Astrocyte of the spinal cord (primary cell): Measurements from ENCODE around the gene SYNE4.

ENCODE experiments used
- DNase-seq: peaks from one replicate; pipeline ENCODE4 v3.0.0; 2011; ENCODE audit warnings: low read depth, low spot score
- H3K4me3 ChIP-seq: 2 replicates; pipeline ENCODE4 v1.5.1; 2011; ENCODE audit warnings: low read depth, mild to moderate bottlenecking, low read length, moderate library complexity
- in situ Hi-C: cut with HindIII; loops from 2 replicates; pipeline ENCODE4 v1.10.0; 2017; ENCODE audit warnings: low sequenced_read_pairs
- TF ChIP-seq, protein P1 (sequence below): IDR thresholded peaks from 2 replicates; pipeline ENCODE4 v1.5.1; 2012; ENCODE audit warnings: low read depth, mild to moderate bottlenecking, low read length, inconsistent platforms

Gene SYNE4

DNA sequence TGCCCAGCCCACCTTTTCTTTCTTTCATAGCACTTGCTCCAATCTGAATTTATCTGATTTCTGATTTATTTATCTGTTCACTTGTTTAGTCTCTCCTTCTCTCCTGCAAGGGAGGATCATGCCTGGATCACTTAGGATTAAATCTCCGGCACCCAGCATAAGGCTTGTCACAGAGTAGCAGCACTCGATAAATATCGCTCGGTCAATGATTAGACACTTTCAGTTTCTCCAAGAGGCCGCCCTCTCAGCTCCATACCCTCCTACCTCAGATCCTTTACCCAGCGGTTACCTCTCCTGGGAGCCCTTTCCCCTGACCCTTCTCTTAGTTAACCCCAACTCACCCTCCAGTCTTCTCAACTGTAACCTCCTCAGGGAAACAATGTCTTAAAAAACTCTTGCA, 22.7 kb upstream of the SYNE4 start:
- H3K4me3 ChIP-seq = no peak overlapping the region
- TF ChIP-seq, protein P1, sequence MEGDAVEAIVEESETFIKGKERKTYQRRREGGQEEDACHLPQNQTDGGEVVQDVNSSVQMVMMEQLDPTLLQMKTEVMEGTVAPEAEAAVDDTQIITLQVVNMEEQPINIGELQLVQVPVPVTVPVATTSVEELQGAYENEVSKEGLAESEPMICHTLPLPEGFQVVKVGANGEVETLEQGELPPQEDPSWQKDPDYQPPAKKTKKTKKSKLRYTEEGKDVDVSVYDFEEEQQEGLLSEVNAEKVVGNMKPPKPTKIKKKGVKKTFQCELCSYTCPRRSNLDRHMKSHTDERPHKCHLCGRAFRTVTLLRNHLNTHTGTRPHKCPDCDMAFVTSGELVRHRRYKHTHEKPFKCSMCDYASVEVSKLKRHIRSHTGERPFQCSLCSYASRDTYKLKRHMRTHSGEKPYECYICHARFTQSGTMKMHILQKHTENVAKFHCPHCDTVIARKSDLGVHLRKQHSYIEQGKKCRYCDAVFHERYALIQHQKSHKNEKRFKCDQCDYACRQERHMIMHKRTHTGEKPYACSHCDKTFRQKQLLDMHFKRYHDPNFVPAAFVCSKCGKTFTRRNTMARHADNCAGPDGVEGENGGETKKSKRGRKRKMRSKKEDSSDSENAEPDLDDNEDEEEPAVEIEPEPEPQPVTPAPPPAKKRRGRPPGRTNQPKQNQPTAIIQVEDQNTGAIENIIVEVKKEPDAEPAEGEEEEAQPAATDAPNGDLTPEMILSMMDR = no peak
- DNase-seq = no peak
- in situ Hi-C loops = no loop called here

DNA sequence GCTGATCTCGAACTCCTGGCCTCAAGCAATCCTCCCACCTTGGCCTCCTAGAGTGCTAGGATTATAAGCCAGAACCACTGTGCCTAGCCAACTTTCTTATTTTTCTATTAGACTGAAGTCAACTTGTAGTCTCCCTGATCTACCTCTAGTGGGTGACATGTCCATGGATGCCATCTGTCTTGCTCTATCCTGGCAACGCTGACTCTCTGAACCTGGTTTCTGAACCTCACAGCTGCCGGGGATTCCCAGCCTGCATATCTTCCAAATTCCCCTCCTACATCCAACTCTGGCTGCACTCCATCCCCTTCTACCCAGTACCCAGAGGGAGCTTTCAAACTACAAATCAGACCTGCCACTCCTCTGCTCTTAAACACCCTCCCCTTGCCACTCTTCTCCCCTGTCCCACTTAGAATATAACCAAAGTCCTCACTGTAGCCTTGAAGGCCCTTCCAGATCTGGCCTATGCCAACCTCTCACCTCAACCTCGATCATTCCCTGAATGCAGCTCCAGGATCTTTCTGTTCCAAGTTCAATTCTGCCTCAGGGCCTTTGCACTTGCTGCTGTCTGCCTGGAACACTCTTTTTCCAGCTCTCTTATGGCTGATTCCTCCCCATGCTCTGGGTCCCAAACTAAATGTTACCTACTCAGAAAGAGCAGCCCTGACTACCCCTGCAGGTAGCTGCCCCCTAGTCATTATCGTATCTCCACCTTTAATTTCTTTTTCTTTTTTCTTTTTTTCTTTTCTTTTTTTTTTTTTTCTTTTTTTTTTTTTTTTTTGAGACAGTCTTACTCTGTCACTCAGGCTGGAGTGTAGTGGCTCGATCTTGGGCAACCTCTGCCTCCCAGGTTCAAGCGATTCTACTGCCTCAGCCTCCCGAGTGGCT, 21.9 kb upstream of the SYNE4 start:
- DNase-seq = no peak

DNA sequence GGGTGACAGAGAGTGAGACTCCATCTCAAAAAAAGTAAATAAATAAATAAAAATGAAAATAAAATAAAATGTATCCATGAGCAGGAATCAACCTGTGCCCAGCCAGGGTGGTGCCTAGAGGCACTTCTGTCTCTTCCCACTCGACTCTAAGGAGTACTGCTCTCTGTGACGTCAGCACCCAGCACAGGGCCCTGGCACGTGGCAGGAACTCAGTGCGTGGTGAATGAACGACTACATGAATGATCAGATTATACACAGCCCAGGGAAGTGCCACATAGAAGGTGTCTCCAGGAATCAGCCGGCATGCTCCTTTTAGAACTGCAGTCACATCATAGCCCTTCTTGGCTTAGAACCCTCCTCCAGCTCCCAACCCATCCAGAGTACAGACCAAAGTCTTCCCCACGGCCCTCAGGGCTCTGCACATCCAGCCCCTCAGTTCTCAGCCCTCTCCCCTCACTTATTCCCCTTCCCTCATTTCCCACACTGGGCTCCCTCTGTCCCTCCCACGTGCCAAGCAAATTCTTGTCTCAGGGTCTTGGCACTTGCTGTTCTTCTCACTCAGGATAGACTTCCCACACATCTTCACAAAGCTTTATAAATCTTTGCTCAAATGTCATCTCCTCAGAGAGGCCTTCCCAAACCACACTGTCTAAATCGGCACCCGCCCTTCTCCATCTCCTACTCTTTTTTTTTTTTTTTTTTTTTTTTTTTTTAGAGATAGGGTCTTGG, 19.9 kb upstream of the SYNE4 start:
- in situ Hi-C loops = no loop called here
- H3K4me3 ChIP-seq = no peak overlapping the region
- TF ChIP-seq, protein P1 = no peak
- no peak for DNase-seq

More for the DNA sequence above, 21.9 kb upstream of the SYNE4 start:
- H3K4me3 ChIP-seq = no peak overlapping the region
- in situ Hi-C loops = no loop called here
- TF ChIP-seq, protein P1 = peak; percentile 14

DNA sequence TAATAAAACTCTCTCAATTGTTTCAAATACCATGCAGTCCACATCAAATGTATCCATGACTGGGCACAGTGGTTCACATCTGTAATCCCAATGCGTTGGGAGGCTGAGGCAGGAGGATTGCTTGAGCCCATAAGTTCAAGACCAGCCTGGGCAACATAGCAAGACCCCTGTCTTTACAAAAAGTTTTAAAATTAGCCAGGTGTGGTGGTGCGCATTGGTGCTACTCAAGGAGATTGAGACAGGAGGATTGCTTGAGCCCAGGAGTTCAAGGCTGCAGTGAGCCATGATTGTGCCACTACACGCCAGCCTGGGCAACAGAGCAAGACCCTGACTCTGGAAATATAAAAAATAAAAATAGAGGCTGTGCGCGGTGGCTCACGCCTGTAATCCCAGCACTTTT, 19.1 kb upstream of the SYNE4 start:
- TF ChIP-seq, protein P1 = no peak

DNA sequence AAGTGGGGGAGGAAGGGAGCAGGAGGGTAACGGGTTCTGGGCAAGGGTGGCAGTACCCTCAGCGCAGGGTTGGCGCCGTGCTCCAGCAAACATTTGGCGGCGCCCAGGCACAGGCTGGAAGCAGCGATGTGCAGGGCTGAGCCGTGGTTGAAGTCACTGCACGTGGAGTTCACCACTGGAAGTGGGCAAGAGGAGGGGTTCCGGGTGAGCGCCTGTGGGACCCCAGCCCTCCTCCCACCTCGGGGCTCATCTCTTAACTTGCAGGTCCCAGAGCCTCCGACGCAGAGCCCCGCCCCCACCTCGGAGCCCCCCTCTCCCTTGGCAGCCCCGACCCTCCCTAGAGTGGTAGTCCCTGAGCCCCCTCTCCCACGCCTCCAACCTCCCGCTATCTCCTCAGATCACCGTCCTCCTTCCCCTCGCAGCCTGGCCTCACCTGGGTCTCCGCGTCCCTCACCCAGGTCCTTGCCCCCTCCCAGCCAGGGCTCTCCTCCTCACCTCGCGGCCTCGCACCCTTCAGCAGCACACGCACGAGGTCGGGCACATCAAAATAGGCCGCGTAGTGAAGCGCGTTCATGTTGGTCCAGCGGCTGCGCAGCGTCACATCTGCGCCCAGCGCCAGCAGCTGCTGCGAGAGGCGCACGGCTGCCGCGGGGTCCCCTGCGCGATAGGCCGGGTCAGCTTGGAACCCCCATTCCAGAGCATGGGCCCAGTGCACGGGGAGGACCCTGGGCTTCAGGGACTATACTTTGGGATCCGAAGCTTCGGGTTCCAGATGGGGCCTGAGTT, 17.7 kb upstream of the SYNE4 start:
- TF ChIP-seq, protein P1 = no peak
- in situ Hi-C loops = no loop called here
- DNase-seq = no peak
- H3K4me3 ChIP-seq = no peak overlapping the region

More for the DNA sequence above, 19.1 kb upstream of the SYNE4 start:
- H3K4me3 ChIP-seq = no peak overlapping the region
- no peak for DNase-seq
- in situ Hi-C loops = no loop called here

DNA sequence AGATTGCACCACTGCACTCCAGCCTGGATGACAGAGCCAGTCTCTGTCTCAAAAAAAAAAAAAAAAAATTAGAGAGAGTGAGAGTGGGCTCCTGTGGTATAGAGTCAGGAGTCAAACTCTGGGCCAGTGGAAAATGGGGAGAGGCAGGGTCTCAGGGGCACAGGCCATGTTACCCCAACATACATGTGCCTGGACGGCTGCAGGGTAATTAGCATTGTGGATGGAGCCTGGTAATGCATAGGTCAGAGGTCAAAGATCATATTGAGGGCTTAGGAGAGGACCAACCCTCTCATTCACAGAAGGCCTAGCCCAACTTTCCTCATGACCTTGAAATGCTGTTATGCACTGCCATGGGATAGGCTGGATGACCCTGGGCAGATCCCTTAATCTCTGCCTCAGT, 16.9 kb upstream of the SYNE4 start:
- TF ChIP-seq, protein P1 = no peak
- no peak for DNase-seq
- in situ Hi-C loops = no loop called here
- H3K4me3 ChIP-seq = no peak overlapping the region
